Measurements from ENCODE around the gene TIMP2. TPM values are rescaled to one million over a fixed set of nuclear protein-coding genes. Genes with fewer than 3 reads are reported as not detected.

The TIMP2 gene, protein sequence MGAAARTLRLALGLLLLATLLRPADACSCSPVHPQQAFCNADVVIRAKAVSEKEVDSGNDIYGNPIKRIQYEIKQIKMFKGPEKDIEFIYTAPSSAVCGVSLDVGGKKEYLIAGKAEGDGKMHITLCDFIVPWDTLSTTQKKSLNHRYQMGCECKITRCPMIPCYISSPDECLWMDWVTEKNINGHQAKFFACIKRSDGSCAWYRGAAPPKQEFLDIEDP
- total RNA-seq = 172 TPM
- 72.1 TPM for polyA plus RNA-seq (ENCODE audit: insufficient read depth, low read depth, low replicate concordance)
- long read RNA-seq, donor 1, transcript TIMP2-201 (5 exons, 3,652 nt) = major isoform, 24 of 29 reads
- long read RNA-seq, donor 1, partial matches to known transcripts = 5 of 29 reads
- long read RNA-seq, donor 1, other reads (novel, unspliced or antisense) = 0 of 29 reads
- long read RNA-seq, donor 2, transcript TIMP2-201 (5 exons, 3,652 nt) = major isoform, 31 of 31 reads
- long read RNA-seq, donor 2, partial matches to known transcripts = 0 of 31 reads
- long read RNA-seq, donor 2, other reads (novel, unspliced or antisense) = 0 of 31 reads
- long read RNA-seq, donor 3, transcript TIMP2-201 (5 exons, 3,652 nt) = major isoform, 23 of 23 reads
- long read RNA-seq, donor 3, partial matches to known transcripts = 0 of 23 reads
- long read RNA-seq, donor 3, other reads (novel, unspliced or antisense) = 0 of 23 reads
- long read RNA-seq, donor 4, transcript TIMP2-201 (5 exons, 3,652 nt) = major isoform, 23 of 25 reads
- long read RNA-seq, donor 4, partial matches to known transcripts = 0 of 25 reads
- long read RNA-seq, donor 4, other reads (novel, unspliced or antisense) = 0 of 25 reads
- long read RNA-seq, donor 5, partial matches to known transcripts = 0 of 1 reads
- long read RNA-seq, donor 5, other reads (novel, unspliced or antisense) = 0 of 1 reads
- long read RNA-seq, donor 6, partial matches to known transcripts = 0 of 3 reads
- long read RNA-seq, donor 6, other reads (novel, unspliced or antisense) = 0 of 3 reads
- long read RNA-seq, donor 7, transcript TIMP2-201 (5 exons, 3,652 nt) = major isoform, 5 of 84 reads
- long read RNA-seq, donor 7, partial matches to known transcripts = 0 of 84 reads
- long read RNA-seq, donor 7, other reads (novel, unspliced or antisense) = 79 of 84 reads
- long read RNA-seq, donor 8, transcript TIMP2-201 (5 exons, 3,652 nt) = major isoform, 27 of 28 reads
- long read RNA-seq, donor 8, partial matches to known transcripts = 0 of 28 reads
- long read RNA-seq, donor 8, other reads (novel, unspliced or antisense) = 0 of 28 reads
- long read RNA-seq, donor 9, transcript TIMP2-201 (5 exons, 3,652 nt) = major isoform, 18 of 19 reads
- long read RNA-seq, donor 9, partial matches to known transcripts = 0 of 19 reads
- long read RNA-seq, donor 9, other reads (novel, unspliced or antisense) = 0 of 19 reads
- long read RNA-seq, donor 10, transcript TIMP2-201 (5 exons, 3,652 nt) = major isoform, 20 of 20 reads
- long read RNA-seq, donor 10, partial matches to known transcripts = 0 of 20 reads
- long read RNA-seq, donor 10, other reads (novel, unspliced or antisense) = 0 of 20 reads

- H3K4me3 ChIP-seq (ENCODE audit: low read length in 3 of 3) = peak within 1 kb of the TSS; percentile 56 to 75 (median 59)
- peak; percentile 23 for TF ChIP-seq CTCF (IDR thresholded peaks at IDR 0.05; ENCODE audit: borderline replicate concordance, extremely low read depth, insufficient read depth)
- intact Hi-C loops (cut with DNase I) = no loop called here
- H3K9me3 ChIP-seq (ENCODE audit: control insufficient read depth in 2 of 3, insufficient read depth in 1 of 3, low read length in 3 of 3) = no peaks in the 10 kb centered on the region
- H3K36me3 ChIP-seq (ENCODE audit: control insufficient read depth in 2 of 3, insufficient read depth in 3 of 3, low read length in 3 of 3) = no peaks in the 10 kb centered on the region
- peak within 1 kb of the TSS in 2 of 3 donors; percentile 32 to 58 for H3K9ac ChIP-seq (ENCODE audit: low read length in 3 of 3)
- FAIRE-seq (no peak), DNase-seq (peak; percentile 93 to 97 (median 94))
- no peaks in the 10 kb centered on the region for H3K27me3 ChIP-seq (ENCODE audit: control insufficient read depth, insufficient read depth, low read length)
- peaks cover 0 to 25% (median 12%) of the 10 kb centered on the region in 3 donors for H3K4me1 ChIP-seq (ENCODE audit: control insufficient read depth in 2 of 3, insufficient read depth in 2 of 3, low read depth in 1 of 3, low read length in 3 of 3)
- H3K27ac ChIP-seq (ENCODE audit: low read depth in 2 of 2, low read length in 2 of 2) = peak within 1 kb of the TSS; percentile 88 to 89
Measured at GRCh38 chr17:78925234-78925633, at the start of gene TIMP2. TSS of gene TIMP2 (minus strand) at chr17:78925387. CDS start at chr17:78925088, 299 bp downstream.

DNA sequence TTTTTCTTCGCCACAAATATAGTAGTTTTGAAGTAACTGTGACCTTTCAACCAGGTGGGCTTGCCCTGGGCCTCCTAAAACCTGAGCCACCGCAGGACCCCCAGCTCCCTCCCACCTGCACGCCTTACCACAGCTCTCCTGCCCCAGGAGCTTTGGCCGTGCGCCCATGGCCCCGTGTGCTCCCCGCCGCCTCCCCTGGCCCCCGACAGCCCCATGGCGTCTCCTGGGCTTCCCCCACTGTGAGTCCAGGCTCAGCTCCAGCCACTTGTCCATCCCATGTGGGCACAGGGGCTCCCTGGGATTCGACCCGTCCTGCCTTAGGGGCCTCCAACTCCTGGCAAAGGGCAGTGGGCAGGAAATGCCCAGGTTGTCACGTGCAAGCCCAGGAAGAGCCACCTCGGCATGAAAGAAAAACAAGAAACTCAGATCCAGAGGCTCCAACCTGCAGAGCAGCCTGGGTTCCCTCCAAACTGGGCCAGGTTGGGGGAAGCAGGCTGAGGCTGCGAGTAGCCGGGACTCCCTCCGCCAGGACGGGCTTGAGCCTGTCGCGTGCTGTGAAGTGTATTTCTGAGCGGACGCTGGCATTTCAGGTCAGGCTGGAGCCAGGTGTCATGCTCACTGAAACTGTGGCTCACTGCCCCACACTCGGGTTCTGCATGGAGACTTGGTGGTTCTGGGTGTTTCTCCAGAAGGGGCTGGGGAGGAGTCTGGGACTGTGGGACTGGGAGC lies 48.8 kb upstream of the TIMP2 start:
- no peaks in the 10 kb centered on the region for H3K36me3 ChIP-seq (ENCODE audit: control insufficient read depth in 2 of 3, insufficient read depth in 3 of 3, low read length in 3 of 3)
- no peaks in the 10 kb centered on the region for H3K27me3 ChIP-seq (ENCODE audit: control insufficient read depth, insufficient read depth, low read length)
- no peak overlapping the region for H3K4me3 ChIP-seq (ENCODE audit: low read length in 3 of 3)
- peaks cover 0 to 40% (median 13%) of the 10 kb centered on the region in 3 donors for H3K4me1 ChIP-seq (ENCODE audit: control insufficient read depth in 2 of 3, insufficient read depth in 2 of 3, low read depth in 1 of 3, low read length in 3 of 3)
- H3K27ac ChIP-seq (ENCODE audit: low read depth in 2 of 2, low read length in 2 of 2) = no peak overlapping the region
- FAIRE-seq = no peak
- no peaks in the 10 kb centered on the region for H3K9me3 ChIP-seq (ENCODE audit: control insufficient read depth in 2 of 3, insufficient read depth in 1 of 3, low read length in 3 of 3)
- TF ChIP-seq CTCF (IDR thresholded peaks at IDR 0.05; ENCODE audit: borderline replicate concordance, extremely low read depth, insufficient read depth) = no peak
- intact Hi-C loops (cut with DNase I) = loop anchor here (5.0 kb wide), 1 partner anchor 107 kb away; no protein-coding TSS in a partner anchor
- peak in 1 of 5 donors; percentile 64 for DNase-seq
- no peak overlapping the region for H3K9ac ChIP-seq (ENCODE audit: low read length in 3 of 3)

Data from kidney (tissue), 22 donors.